Prostate gland (tissue), 2 donors: ENCODE measurements around the gene ISCU. TPM values are rescaled to one million over a fixed set of nuclear protein-coding genes. Genes with fewer than 3 reads are reported as not detected.

ENCODE experiments used
- DNase-seq: peaks from one replicate; pipeline ENCODE4 v3.0.0-alpha.2; 2019; ENCODE audit warnings: low spot score
- H3K27ac ChIP-seq, 2 donors: fragments of 200-600 bp; sonication (generic); 2 replicates each; pipeline ENCODE4 v1.5.1; 2017 to 2019
- H3K27me3 ChIP-seq: fragments of 200-600 bp; sonication (generic); replicated peaks from 2 replicates; pipeline ENCODE4 v1.5.1; 2019; ENCODE audit not compliant: insufficient read depth
- H3K36me3 ChIP-seq, 2 donors: fragments of 200-600 bp; sonication (generic); 1 replicate in 1 of 2; 2 replicates in 1 of 2; pipeline versions ENCODE4 v1.5.1 to v1.8.1; 2017 to 2019
- H3K4me1 ChIP-seq: fragments of 200-600 bp; sonication (generic); replicated peaks from 2 replicates; pipeline ENCODE4 v1.5.1; 2019
- H3K4me3 ChIP-seq, 2 donors: fragments of 200-600 bp; sonication (generic); 2 replicates each; pipeline ENCODE4 v1.5.1; 2017 to 2019
- H3K9me3 ChIP-seq: fragments of 200-600 bp; sonication (generic); 2 replicates; pipeline ENCODE4 v1.5.1; 2017
- CTCF ChIP-seq, 4 experiments: fragments of 200-600 bp in 2 of 4; fragments of 450-650 bp in 2 of 4; sonication (generic) in 2 of 4; IDR thresholded peaks; 1 replicate in 3 of 4; 2 replicates in 1 of 4; pipeline ENCODE4 v1.5.1; 2016 to 2019; ENCODE audit warnings: antibody characterized with exemption in 4 of 4, mild to moderate bottlenecking in 2 of 4, moderate library complexity in 2 of 4
- POLR2A ChIP-seq: fragments of 450-650 bp; IDR thresholded peaks from one replicate; pipeline ENCODE4 v1.6.1; 2016; ENCODE audit warnings: antibody characterized with exemption, mild to moderate bottlenecking
- POLR2AphosphoS5 ChIP-seq: sonication (generic); formaldehyde crosslinking; IDR thresholded peaks from one replicate; pipeline ENCODE4 v1.6.1; 2017; ENCODE audit warnings: antibody characterized with exemption
- WGBS: methylation state at CpG from one replicate; pipeline ENCODE4 v1.1.5; 2018; 5-methylcytosine and 5-hydroxymethylcytosine counted together
- intact Hi-C: fragments of 100-400 bp; cut with DNase I; formaldehyde crosslinking; loops from one replicate; pipeline ENCODE4 v1.14.2; 2022
- total RNA-seq, 2 donors: library from RNA; depleted of rRNA; stranded (reverse); fragments of >200 nt; gene quantifications; one replicate each; pipeline ENCODE4 v1.1.0, GENCODE V29; 2016

Gene ISCU
- total RNA-seq, 2 donors from 2014 or later: 170 to 203 TPM

DNA sequence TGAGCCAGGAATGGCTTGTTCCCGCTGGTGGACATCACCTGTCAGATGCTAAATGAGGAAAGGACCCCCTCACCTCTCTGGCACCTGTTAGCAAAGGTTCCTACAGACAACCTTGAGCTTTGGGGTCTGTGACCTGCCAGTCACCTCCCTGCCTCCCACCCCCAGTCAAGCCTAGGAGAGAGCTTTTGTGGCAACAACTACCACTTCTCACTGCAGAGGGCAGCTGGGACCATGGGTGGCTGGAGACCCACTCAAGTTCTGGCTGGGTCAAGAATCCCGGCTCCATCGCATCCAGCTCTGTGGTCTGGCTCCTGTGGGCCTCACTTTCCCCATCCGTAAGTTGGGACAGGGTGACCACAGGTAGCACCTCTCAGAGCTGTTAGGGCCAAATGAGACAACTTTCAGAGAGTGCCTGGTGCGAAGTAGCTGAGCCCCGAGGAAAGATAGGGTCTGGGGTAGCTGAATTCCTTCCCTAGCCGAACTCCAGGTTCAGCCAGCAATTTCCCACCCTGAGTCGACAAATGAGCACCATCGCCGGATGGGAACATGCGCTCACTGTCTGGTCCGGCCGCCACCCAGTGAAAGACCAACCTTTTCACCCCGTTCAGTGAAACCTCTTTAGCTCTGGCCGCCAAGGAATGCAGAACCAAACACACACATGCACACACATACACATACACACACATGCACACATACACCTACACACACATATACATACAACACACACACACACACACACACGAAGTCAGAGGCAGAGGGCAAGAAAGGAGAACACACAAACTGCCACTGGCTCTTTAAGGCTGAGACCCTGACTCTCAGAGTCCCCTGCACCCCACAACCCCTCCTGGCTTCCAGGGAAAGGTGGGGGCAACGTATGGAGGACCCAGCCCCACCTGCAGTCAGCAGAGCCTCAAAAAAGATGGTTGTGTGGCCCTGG, 33.6 kb downstream of the ISCU start:
- H3K27ac ChIP-seq: no peak overlapping the region
- intact Hi-C loops: no loop called here
- DNase-seq: no peak
- no peaks in the 10 kb centered on the region for H3K9me3 ChIP-seq
- H3K27me3 ChIP-seq: no peaks in the 10 kb centered on the region
- WGBS: 69% methylated on average over 17 of the region's 17 CpGs
- H3K4me3 ChIP-seq: no peak overlapping the region
- H3K36me3 ChIP-seq: no peaks in the 10 kb centered on the region
- no peaks in the 10 kb centered on the region for H3K4me1 ChIP-seq
- TF ChIP-seq POLR2AphosphoS5: no peak
- no peak for TF ChIP-seq POLR2A
- TF ChIP-seq CTCF (IDR thresholded peaks at IDR 0.05): no peak

- no peak for DNase-seq
- intact Hi-C loops: no loop called here
- no peaks in the 10 kb centered on the region for H3K36me3 ChIP-seq
- no peaks in the 10 kb centered on the region for H3K4me1 ChIP-seq
- H3K27ac ChIP-seq: no peak overlapping the region
- H3K4me3 ChIP-seq: peak overlapping the region in 1 of 2 donors; percentile 3
- 47% methylated on average over 9 of the region's 10 CpGs for WGBS
- no peak for TF ChIP-seq POLR2AphosphoS5
- TF ChIP-seq CTCF (IDR thresholded peaks at IDR 0.05): no peak
- TF ChIP-seq POLR2A: no peak
- no peaks in the 10 kb centered on the region for H3K27me3 ChIP-seq
- H3K9me3 ChIP-seq: no peaks in the 10 kb centered on the region
Measured at GRCh38 chr12:108596854-108597558, 34.6 kb downstream of the ISCU start.

- no peaks in the 10 kb centered on the region for H3K36me3 ChIP-seq
- intact Hi-C loops: no loop called here
- H3K27ac ChIP-seq: peak within 1 kb of the TSS in 1 of 2 donors; percentile 5
- WGBS: 33% methylated on average over 20 of the region's 27 CpGs
- H3K4me3 ChIP-seq: peak within 1 kb of the TSS in 1 of 2 donors; percentile 3
- no peaks in the 10 kb centered on the region for H3K4me1 ChIP-seq
- no peak for TF ChIP-seq POLR2A
- TF ChIP-seq CTCF (IDR thresholded peaks at IDR 0.05): no peak
- no peak for TF ChIP-seq POLR2AphosphoS5
- no peak for DNase-seq
- no peaks in the 10 kb centered on the region for H3K9me3 ChIP-seq
- H3K27me3 ChIP-seq: no peaks in the 10 kb centered on the region
Measured at GRCh38 chr12:108597559-108598471, 35.4 kb downstream of the ISCU start, which contains the start of gene TMEM119. Gene TMEM119, minus strand, starts transcription at chr12:108598084. Its CDS starts 5,701 bp downstream, at chr12:108592383.

GRCh38 chr12:108598553-108599250, 36.3 kb downstream of the ISCU start:
- 91% methylated on average over 11 of the region's 11 CpGs for WGBS

More at GRCh38 chr12:108598553-108599250, 36.3 kb downstream of the ISCU start:
- Histone ChIP-seq H3K27me3 (no peaks in the 10 kb centered on the region), H3K4me3 (no peak overlapping the region), H3K4me1 (no peaks in the 10 kb centered on the region), H3K36me3 (no peaks in the 10 kb centered on the region), H3K27ac (no peak overlapping the region), H3K9me3 (no peaks in the 10 kb centered on the region)
- intact Hi-C loops: no loop called here
- DNase-seq: no peak
- no peak for TF ChIP-seq POLR2AphosphoS5
- TF ChIP-seq CTCF (IDR thresholded peaks at IDR 0.05): no peak
- TF ChIP-seq POLR2A: no peak
